HepG2 (cell line): Measurements from ENCODE around the gene EEF1AKMT1. TPM values are rescaled to one million over a fixed set of nuclear protein-coding genes. Genes with fewer than 3 reads are reported as not detected.

Source experiments
- ATAC-seq: fragments of 200-7000 bp; cut with Tn5 transposase; 3 replicates; pipeline ENCODE4 v1.9.1; 2020; ENCODE audit warnings: mild to moderate bottlenecking, moderate library complexity
- BruUV-seq: library from RNA; stranded (reverse); fragments of 400-500 nt; replicated peaks from 2 replicates; lab custom pipeline; 2021; lab: Mats Ljungman, UMichigan
- CTCF ChIA-PET: fragments of 300-600 bp; formaldehyde crosslinking; extraction: SDS; loops from one replicate; lab custom pipeline; 2021; ENCODE audit warnings: low total read pairs, inconsistent platforms, low intra/inter-chr PET ratio; lab: Yijun Ruan, JAX
- POLR2A ChIA-PET: fragments of 350-600 bp; sonication (Branson Sonifier 250); formaldehyde crosslinking; loops from one replicate; lab custom pipeline; 2020; ENCODE audit warnings: antibody characterized with exemption, inconsistent platforms; lab: Yijun Ruan, JAX
- DNase-seq: peaks from one replicate; pipeline ENCODE4 v3.0.0-alpha.2; 2015; ENCODE audit warnings: low spot score
- FAIRE-seq: peaks from 3 replicates; lab custom pipeline; 2011; peaks lifted over from hg19 to GRCh38; lab: Jason Lieb, UNC
- H2AFZ ChIP-seq: one replicate; pipeline ENCODE4 v1.6.1; 2011; ENCODE audit warnings: low read length, inconsistent platforms
- H3K27ac ChIP-seq: fragments of 300-600 bp; 3 replicates; pipeline ENCODE4 v1.8.0; 2011; ENCODE audit warnings: mixed run types, mild to moderate bottlenecking, mixed read lengths, low read length, inconsistent platforms; ENCODE audit not compliant: insufficient read depth; ENCODE audit errors: extremely low read length
- H3K27me3 ChIP-seq, 2 experiments: fragments of 200-600 bp in 1 of 2; 2 replicates in 1 of 2; 3 replicates in 1 of 2; pipeline versions ENCODE4 v1.6.0 to v1.8.0; 2011; ENCODE audit warnings: low read length in 2 of 2, mild to moderate bottlenecking in 2 of 2, moderate library complexity in 2 of 2, inconsistent platforms in 1 of 2; ENCODE audit not compliant: insufficient read depth in 2 of 2, control insufficient read depth in 1 of 2
- H3K36me3 ChIP-seq, 2 experiments: fragments of 200-600 bp in 1 of 2; replicated peaks in 1 of 2; 2 replicates in 1 of 2; 3 replicates in 1 of 2; pipeline versions ENCODE4 v1.5.1 to v1.8.0; 2011; ENCODE audit warnings: low read length in 2 of 2, inconsistent platforms in 1 of 2; ENCODE audit not compliant: insufficient read depth in 2 of 2, control insufficient read depth in 1 of 2
- H3K4me1 ChIP-seq: 2 replicates; pipeline ENCODE4 v1.5.1; 2012; ENCODE audit warnings: low read length, inconsistent platforms; ENCODE audit not compliant: insufficient read depth
- H3K4me2 ChIP-seq: 2 replicates; pipeline ENCODE4 v1.6.0; 2011; ENCODE audit warnings: low read depth, low read length, inconsistent platforms
- H3K4me3 ChIP-seq, 3 experiments: fragments of 200-600 bp in 1 of 3; sonication (generic), shearing (Covaris generic) in 1 of 3; replicated peaks in 1 of 3; 2 replicates each; pipeline ENCODE4 v1.5.1; 2011 to 2016; ENCODE audit warnings: low read length in 3 of 3, inconsistent platforms in 2 of 3, low read depth in 2 of 3, mild to moderate bottlenecking in 2 of 3, control low read depth in 1 of 3, mixed read lengths in 1 of 3; ENCODE audit not compliant: insufficient read depth in 1 of 3
- H3K79me2 ChIP-seq: one replicate; pipeline ENCODE4 v1.6.1; 2011; ENCODE audit warnings: low read length, inconsistent platforms; ENCODE audit not compliant: insufficient read depth
- H3K9ac ChIP-seq: 2 replicates; pipeline ENCODE4 v1.6.0; 2011; ENCODE audit warnings: mild to moderate bottlenecking, low read depth, low read length, inconsistent platforms; ENCODE audit not compliant: insufficient read depth
- H3K9me3 ChIP-seq: 2 replicates; pipeline ENCODE4 v1.5.1; 2012; ENCODE audit warnings: mild to moderate bottlenecking, low read length
- H4K20me1 ChIP-seq: 2 replicates; pipeline ENCODE4 v1.6.0; 2011; ENCODE audit warnings: inconsistent platforms, mild to moderate bottlenecking, low read length, moderate library complexity; ENCODE audit not compliant: insufficient read depth
- HOXA5 ChIP-seq: sonication (generic); formaldehyde crosslinking; IDR thresholded peaks from 2 replicates; pipeline ENCODE4 v1.4.0; 2020; ENCODE audit warnings: missing genetic modification reagents
- KDM2A ChIP-seq: sonication (generic); formaldehyde crosslinking; IDR thresholded peaks from 2 replicates; pipeline ENCODE4 v1.4.0; 2020; ENCODE audit warnings: low read depth, missing genetic modification reagents, borderline replicate concordance
- MIER3 ChIP-seq: IDR thresholded peaks from 2 replicates; pipeline ENCODE4 v1.6.1; 2016; ENCODE audit warnings: missing compliant biosample characterization, borderline replicate concordance
- ZNF878 ChIP-seq: sonication (generic); formaldehyde crosslinking; IDR thresholded peaks from 2 replicates; pipeline ENCODE4 v1.8.1; 2023; ENCODE audit warnings: mild to moderate bottlenecking, missing genetic modification reagents, moderate library complexity
- WGBS: methylation state at CpG from one replicate; pipeline ENCODE4 v1.1.6; 2017; ENCODE audit warnings: low lambda C conversion rate; 5-methylcytosine and 5-hydroxymethylcytosine counted together
- in situ Hi-C: cut with HindIII; loops from 2 replicates; pipeline ENCODE4 v1.10.0; 2017; ENCODE audit warnings: low pct_unique_long_range_greater_than_20kb; ENCODE audit not compliant: extremely low pct_ligation_motif_present
- intact Hi-C: fragments of 100-400 bp; cut with micrococcal nuclease; formaldehyde crosslinking; loops from one replicate; pipeline ENCODE4 v1.10.0; 2022; ENCODE audit not compliant: unreplicated experiment
- polyA plus RNA-seq, 8 experiments: library from polyadenylated mRNA; depleted of rRNA in 3 of 8; stranded (reverse) in 7 of 8; unstranded in 1 of 8; fragments of >200 nt; fragmentation: Illumina TruSeq in 4 of 8; extraction: Trizol in 4 of 8; gene quantifications; 2 replicates each; pipeline versions ENCODE4 v1.2.1 to v1.2.3, GENCODE V29; 2011 to 2016; ENCODE audit warnings: low read depth in 4 of 8, missing spikeins in 1 of 8, mixed read lengths in 1 of 8; ENCODE audit not compliant: insufficient read depth in 1 of 8
- total RNA-seq, 5 experiments: library from RNA; depleted of rRNA; stranded (reverse); fragments of >200 nt; fragmentation: Illumina TruSeq; extraction: Trizol; gene quantifications; 2 replicates each; pipeline ENCODE4 v1.2.3, GENCODE V29; 2016; ENCODE audit warnings: low read depth in 1 of 5
- TF ChIP-seq, protein P1 (sequence below): IDR thresholded peaks from 2 replicates; pipeline ENCODE4 v1.6.1; 2016; ENCODE audit warnings: low read depth, control low read depth
- TF ChIP-seq, protein P2 (sequence below): sonication (generic); formaldehyde crosslinking; IDR thresholded peaks from 2 replicates; pipeline ENCODE4 v1.4.0; 2020; ENCODE audit warnings: missing genetic modification reagents, borderline replicate concordance

EEF1AKMT1 gene
- total and polyA plus RNA-seq, 2 of the 13 experiments (the other 11 are each of a cell fraction or from before 2014, with no cell fraction given), result 6.0 to 16.1 TPM

DNA sequence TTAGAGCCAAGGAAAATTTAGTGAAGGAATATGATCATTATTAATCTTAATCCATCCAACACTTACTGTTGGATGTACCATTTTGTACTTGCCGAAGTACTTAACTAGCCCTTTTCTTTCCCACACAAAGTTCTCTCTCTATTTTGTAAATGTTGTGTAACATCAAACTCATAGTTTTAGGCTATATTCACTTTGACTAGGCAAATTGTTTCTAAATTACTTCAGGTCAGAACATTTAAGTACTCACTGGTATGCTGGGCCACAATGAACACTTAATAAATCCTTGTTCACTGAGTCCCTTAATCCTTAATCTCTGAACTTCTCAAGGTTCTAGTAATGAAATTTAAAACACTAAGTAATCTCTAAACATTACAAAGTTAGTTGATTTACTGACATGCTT lies 49.3 kb upstream of the EEF1AKMT1 start (continued):
- TF ChIP-seq, protein P1, sequence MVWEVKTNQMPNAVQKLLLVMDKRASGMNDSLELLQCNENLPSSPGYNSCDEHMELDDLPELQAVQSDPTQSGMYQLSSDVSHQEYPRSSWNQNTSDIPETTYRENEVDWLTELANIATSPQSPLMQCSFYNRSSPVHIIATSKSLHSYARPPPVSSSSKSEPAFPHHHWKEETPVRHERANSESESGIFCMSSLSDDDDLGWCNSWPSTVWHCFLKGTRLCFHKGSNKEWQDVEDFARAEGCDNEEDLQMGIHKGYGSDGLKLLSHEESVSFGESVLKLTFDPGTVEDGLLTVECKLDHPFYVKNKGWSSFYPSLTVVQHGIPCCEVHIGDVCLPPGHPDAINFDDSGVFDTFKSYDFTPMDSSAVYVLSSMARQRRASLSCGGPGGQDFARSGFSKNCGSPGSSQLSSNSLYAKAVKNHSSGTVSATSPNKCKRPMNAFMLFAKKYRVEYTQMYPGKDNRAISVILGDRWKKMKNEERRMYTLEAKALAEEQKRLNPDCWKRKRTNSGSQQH (CRISPR knock-in tag), result no peak

DNA sequence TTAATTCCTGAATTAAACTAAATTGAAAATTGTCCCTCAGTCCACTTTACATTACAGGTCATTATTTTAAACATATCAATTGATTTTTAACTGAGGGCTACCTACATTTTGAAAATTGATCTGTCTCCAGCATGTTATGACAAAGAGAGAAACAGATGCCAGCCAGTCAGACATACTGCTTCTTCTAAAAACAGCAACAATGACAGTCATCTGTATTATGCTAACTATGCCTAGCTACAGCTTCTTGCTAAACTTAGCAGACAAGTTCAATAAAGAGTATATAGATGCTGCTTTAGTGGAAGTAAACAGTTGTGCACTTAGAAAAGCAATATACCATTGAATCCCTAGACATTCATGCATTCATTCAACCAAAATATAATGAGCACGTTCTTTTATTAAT lies 48.6 kb upstream of the EEF1AKMT1 start:
- CTCF ChIA-PET, result no interaction called here
- FAIRE-seq (no peak), DNase-seq (no peak), ATAC-seq (no peak)
- in situ Hi-C loops, result no loop called here
- no peaks in the 10 kb centered on the region for H3K27me3 ChIP-seq
- intact Hi-C loops, result no loop called here
- no peak overlapping the region for H3K9ac ChIP-seq
- BruUV-seq, result no TSS peak
- H3K36me3 ChIP-seq, result peaks cover 0 to 37% of the 10 kb centered on the region in 2 experiments; a peak in 2 of 5 replicates
- H3K4me1 ChIP-seq, result no peaks in the 10 kb centered on the region
- TF ChIP-seq KDM2A (CRISPR knock-in tag) (no peak), HOXA5 (CRISPR knock-in tag) (no peak), MIER3 (no peak), ZNF878 (CRISPR knock-in tag) (no peak)
- TF ChIP-seq, protein P2, sequence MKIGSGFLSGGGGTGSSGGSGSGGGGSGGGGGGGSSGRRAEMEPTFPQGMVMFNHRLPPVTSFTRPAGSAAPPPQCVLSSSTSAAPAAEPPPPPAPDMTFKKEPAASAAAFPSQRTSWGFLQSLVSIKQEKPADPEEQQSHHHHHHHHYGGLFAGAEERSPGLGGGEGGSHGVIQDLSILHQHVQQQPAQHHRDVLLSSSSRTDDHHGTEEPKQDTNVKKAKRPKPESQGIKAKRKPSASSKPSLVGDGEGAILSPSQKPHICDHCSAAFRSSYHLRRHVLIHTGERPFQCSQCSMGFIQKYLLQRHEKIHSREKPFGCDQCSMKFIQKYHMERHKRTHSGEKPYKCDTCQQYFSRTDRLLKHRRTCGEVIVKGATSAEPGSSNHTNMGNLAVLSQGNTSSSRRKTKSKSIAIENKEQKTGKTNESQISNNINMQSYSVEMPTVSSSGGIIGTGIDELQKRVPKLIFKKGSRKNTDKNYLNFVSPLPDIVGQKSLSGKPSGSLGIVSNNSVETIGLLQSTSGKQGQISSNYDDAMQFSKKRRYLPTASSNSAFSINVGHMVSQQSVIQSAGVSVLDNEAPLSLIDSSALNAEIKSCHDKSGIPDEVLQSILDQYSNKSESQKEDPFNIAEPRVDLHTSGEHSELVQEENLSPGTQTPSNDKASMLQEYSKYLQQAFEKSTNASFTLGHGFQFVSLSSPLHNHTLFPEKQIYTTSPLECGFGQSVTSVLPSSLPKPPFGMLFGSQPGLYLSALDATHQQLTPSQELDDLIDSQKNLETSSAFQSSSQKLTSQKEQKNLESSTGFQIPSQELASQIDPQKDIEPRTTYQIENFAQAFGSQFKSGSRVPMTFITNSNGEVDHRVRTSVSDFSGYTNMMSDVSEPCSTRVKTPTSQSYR (CRISPR knock-in tag), result no peak
- H4K20me1 ChIP-seq, result no peaks in the 10 kb centered on the region
- H3K4me3 ChIP-seq, result no peak overlapping the region
- 98% methylated on average over 1 of the region's 1 CpG for WGBS
- POLR2A ChIA-PET, result no interaction called here
- H2AFZ ChIP-seq, result no peak overlapping the region
- no peaks in the 10 kb centered on the region for H3K9me3 ChIP-seq
- H3K27ac ChIP-seq, result no peak overlapping the region
- no peaks in the 10 kb centered on the region for H3K79me2 ChIP-seq
- no peak overlapping the region for H3K4me2 ChIP-seq
